Panc1 (cell line): Measurements from ENCODE around the gene UBR3.

Experiments used
- CTCF ChIP-seq: fragments of 450-650 bp; IDR thresholded peaks from 2 replicates; pipeline ENCODE4 v1.5.1; 2017; ENCODE audit warnings: mild to moderate bottlenecking
- REST ChIP-seq, 2 experiments: IDR thresholded peaks; 2 replicates each; pipeline ENCODE4 v1.6.1; 2011 to 2012; ENCODE audit warnings: low read depth in 2 of 2, control low read depth in 1 of 2, low read length in 1 of 2, mild to moderate bottlenecking in 1 of 2, moderate library complexity in 1 of 2; ENCODE audit not compliant: insufficient read depth in 1 of 2
- SIN3A ChIP-seq: IDR thresholded peaks from 2 replicates; pipeline ENCODE4 v1.6.1; 2012; ENCODE audit warnings: low read depth, mild to moderate bottlenecking, low read length, moderate library complexity, borderline replicate concordance; ENCODE audit not compliant: insufficient read depth

- no peak for TF ChIP-seq CTCF
- peak; percentile 77; the same call in 1 of the 2 replicates for TF ChIP-seq SIN3A
- TF ChIP-seq REST (IDR thresholded peaks at IDR 0.05; ENCODE audit: insufficient read depth in 1 of 2, low read depth in 2 of 2, low read length in 1 of 2): no peak
Measured at GRCh38 chr2:169828141-169828811, 1.0 kb downstream of the UBR3 start.
